Activated T-helper 1 cell treated with Interleukin-2 at 50 U/mL for 16 hours (primary cell): ENCODE measurements around the gene PTPN12.
"Not testable (repeated sequence)": the region's sequence is repeated elsewhere in the genome, so short reads cannot be mapped to it uniquely, and the experiment has no call there.

Experiments
- DNase-seq: peaks from one replicate; pipeline ENCODE4 v3.0.0-alpha.2; 2020; ENCODE audit warnings: low read depth

Gene PTPN12

GRCh38 chr7:77538281-77539212 is 1.5 kb downstream of the PTPN12 start:
- DNase-seq: no peak

- DNase-seq: no peak
Measured at GRCh38 chr7:77540402-77540822, 3.3 kb downstream of the PTPN12 start.

GRCh38 chr7:77540993-77541392 is 3.9 kb downstream of the PTPN12 start:
- not testable (repeated sequence) for DNase-seq

- DNase-seq: no peak
Measured at GRCh38 chr7:77542409-77542808, 5.3 kb downstream of the PTPN12 start.

GRCh38 chr7:77542895-77543294 is 5.8 kb downstream of the PTPN12 start:
- DNase-seq: no peak

- DNase-seq: no peak
Measured at GRCh38 chr7:77543910-77544309, 6.8 kb downstream of the PTPN12 start.

GRCh38 chr7:77544518-77544917 is 7.4 kb downstream of the PTPN12 start:
- DNase-seq: no peak

- DNase-seq: no peak
Measured at GRCh38 chr7:77548206-77548605, 11.1 kb downstream of the PTPN12 start.

GRCh38 chr7:77549106-77549870 is 12.2 kb downstream of the PTPN12 start:
- DNase-seq: no peak

GRCh38 chr7:77550586-77550985 is 13.5 kb downstream of the PTPN12 start:
- DNase-seq: no peak

- DNase-seq: no peak
Measured at GRCh38 chr7:77553123-77553522, 16.0 kb downstream of the PTPN12 start.

- DNase-seq: no peak
Measured at GRCh38 chr7:77558284-77558967, 21.3 kb downstream of the PTPN12 start.

- no peak for DNase-seq
Measured at GRCh38 chr7:77561352-77561751, 24.3 kb downstream of the PTPN12 start.

GRCh38 chr7:77563275-77563674 is 26.2 kb downstream of the PTPN12 start:
- no peak for DNase-seq

- DNase-seq: no peak
Measured at GRCh38 chr7:77565917-77566316, 28.8 kb downstream of the PTPN12 start.

- DNase-seq: no peak
Measured at GRCh38 chr7:77566421-77566820, 29.3 kb downstream of the PTPN12 start.

- no peak for DNase-seq
Measured at GRCh38 chr7:77569514-77570232, 32.6 kb downstream of the PTPN12 start.

- no peak for DNase-seq
Measured at GRCh38 chr7:77570330-77571011, 33.4 kb downstream of the PTPN12 start.

- no peak for DNase-seq
Measured at GRCh38 chr7:77571801-77572200, 34.7 kb downstream of the PTPN12 start.

- DNase-seq: no peak
Measured at GRCh38 chr7:77575187-77575586, 38.1 kb downstream of the PTPN12 start.

GRCh38 chr7:77576856-77577255 is 39.8 kb downstream of the PTPN12 start:
- no peak for DNase-seq
